ENCODE data around the gene MAGIX. TPM values are rescaled to one million over a fixed set of nuclear protein-coding genes. Genes with fewer than 3 reads are reported as not detected.

Gene MAGIX
- total and polyA plus RNA-seq, 2 experiments from 2014 or later, result 0.66 to 0.83 TPM

DNA sequence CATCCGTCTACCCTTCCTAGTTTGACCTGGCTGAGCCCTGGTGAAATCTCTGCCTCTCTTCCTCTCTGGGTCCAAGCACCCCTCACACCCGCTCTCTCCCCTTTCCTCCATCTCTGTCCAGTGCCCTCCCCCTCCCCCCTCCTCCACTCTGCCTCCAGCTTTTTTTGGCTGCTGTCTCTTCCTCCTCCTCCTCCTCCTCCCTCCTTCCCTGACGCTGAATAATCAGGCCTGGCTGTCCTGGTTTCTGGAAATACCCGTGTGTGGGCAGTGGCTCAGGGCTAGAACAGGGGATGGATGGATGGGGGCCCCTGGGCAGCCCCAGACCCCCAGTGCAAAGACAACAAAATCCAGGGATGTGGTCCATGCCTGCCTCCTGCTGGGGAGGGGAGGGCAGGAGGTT is 42.2 kb downstream of the MAGIX start:
- Mint-ChIP-seq H3K27ac (no peak overlapping the region), H3K9me3 (no peaks in the 10 kb centered on the region), H3K4me3 (no peak overlapping the region), H3K27me3 (ENCODE audit: insufficient read depth, low read depth, poor library complexity) (peaks cover 6% of the 10 kb centered on the region), H3K36me3 (ENCODE audit: low read depth) (no peaks in the 10 kb centered on the region), H3K4me1 (peaks cover 3% of the 10 kb centered on the region; the same call in 2 of the 3 replicates)
- Histone ChIP-seq H3K9me2 (ENCODE audit: insufficient read depth) (no peaks in the 10 kb centered on the region), H3K79me2 (replicated peaks; ENCODE audit: insufficient read depth) (no peaks in the 10 kb centered on the region), H3K4me2 (no peak overlapping the region), H3K27me3 (ENCODE audit: insufficient read depth) (no peaks in the 10 kb centered on the region), H3K27ac (ENCODE audit: low read depth) (no peak overlapping the region), H2AFZ (no peak overlapping the region), H3K4me3 (no peak overlapping the region), H3K36me3 (ENCODE audit: insufficient read depth) (no peaks in the 10 kb centered on the region), H4K20me1 (replicated peaks; ENCODE audit: insufficient read depth) (no peaks in the 10 kb centered on the region), H3K4me1 (ENCODE audit: insufficient read depth) (no peaks in the 10 kb centered on the region; the same call in 1 of the 2 replicates), H3F3A (replicated peaks; ENCODE audit: low read depth) (no peaks in the 10 kb centered on the region)
- ATAC-seq (no peak), DNase-seq (ENCODE audit: low spot score) (peak; percentile 12)
- peak; percentile 16 to 29; a peak in 3 of 4 replicates for TF ChIP-seq CTCF (conservative IDR thresholded peaks at IDR 0.05; ENCODE audit: low read depth in 2 of 2)
- TF ChIP-seq POLR2AphosphoS5 (IDR thresholded peaks at IDR 0.05; ENCODE audit: low read depth), result no peak

- no peaks in the 10 kb centered on the region for H3K79me2 ChIP-seq (replicated peaks; ENCODE audit: insufficient read depth)
- H3K4me1 Mint-ChIP-seq, result peaks cover 3% of the 10 kb centered on the region; the same call in 2 of the 3 replicates
- no peaks in the 10 kb centered on the region; the same call in 1 of the 2 replicates for H3K4me1 ChIP-seq (ENCODE audit: insufficient read depth)
- H3K36me3 Mint-ChIP-seq (ENCODE audit: low read depth), result no peaks in the 10 kb centered on the region
- H2AFZ ChIP-seq, result no peak overlapping the region
- H3K27me3 Mint-ChIP-seq (ENCODE audit: insufficient read depth, low read depth, poor library complexity), result peaks cover 6% of the 10 kb centered on the region
- H3K4me3 Mint-ChIP-seq, result no peak overlapping the region
- no peaks in the 10 kb centered on the region for H3K27me3 ChIP-seq (ENCODE audit: insufficient read depth)
- H3K9me2 ChIP-seq (ENCODE audit: insufficient read depth), result no peaks in the 10 kb centered on the region
- H3K9me3 Mint-ChIP-seq, result no peaks in the 10 kb centered on the region
- no peak overlapping the region for H3K27ac Mint-ChIP-seq
- H3F3A ChIP-seq (replicated peaks; ENCODE audit: low read depth), result no peaks in the 10 kb centered on the region
- no peaks in the 10 kb centered on the region for H4K20me1 ChIP-seq (replicated peaks; ENCODE audit: insufficient read depth)
- no peak overlapping the region for H3K27ac ChIP-seq (ENCODE audit: low read depth)
- TF ChIP-seq JUNB (IDR thresholded peaks at IDR 0.05; ENCODE audit: unreplicated experiment), result no peak
- TF ChIP-seq STAT1 (IDR thresholded peaks at IDR 0.05; ENCODE audit: unreplicated experiment), result no peak
- no peak for TF ChIP-seq EZH2phosphoT487 (IDR thresholded peaks at IDR 0.05; ENCODE audit: unreplicated experiment)
- no peak for TF ChIP-seq ETS1 (IDR thresholded peaks at IDR 0.05)
- no peak for TF ChIP-seq CREB1 (CRISPR knock-in tag; IDR thresholded peaks at IDR 0.05; ENCODE audit: low read depth)
- no peak for TF ChIP-seq POLR2AphosphoS5 (IDR thresholded peaks at IDR 0.05; ENCODE audit: low read depth)
- TF ChIP-seq REST (IDR thresholded peaks at IDR 0.05; ENCODE audit: unreplicated experiment), result no peak
- TF ChIP-seq NANOG (IDR thresholded peaks at IDR 0.05; ENCODE audit: borderline replicate concordance), result no peak
- ATAC-seq (no peak), DNase-seq (ENCODE audit: low spot score) (no peak)
- H3K4me3 ChIP-seq, result no peak overlapping the region
- H3K36me3 ChIP-seq (ENCODE audit: insufficient read depth), result no peaks in the 10 kb centered on the region
- H3K4me2 ChIP-seq, result no peak overlapping the region
These were observed 42.9 kb downstream of the MAGIX start for GRCh38 chrX:49205443-49205842.
